Activated CD8-positive, alpha-beta memory T cell treated with anti-CD3 and anti-CD28 coated beads, Interleukin-2, amount 50 U/mL, for 48 hours (primary cell): ENCODE measurements around the gene PDE8A.

ENCODE experiments used
- DNase-seq: peaks from one replicate; pipeline ENCODE4 v3.0.0-alpha.2; 2020

The PDE8A gene

GRCh38 chr15:85041230-85041629 lies 59.6 kb downstream of the PDE8A start:
- DNase-seq, result no peak

GRCh38 chr15:85044251-85044853 lies 62.7 kb downstream of the PDE8A start:
- no peak for DNase-seq

DNA sequence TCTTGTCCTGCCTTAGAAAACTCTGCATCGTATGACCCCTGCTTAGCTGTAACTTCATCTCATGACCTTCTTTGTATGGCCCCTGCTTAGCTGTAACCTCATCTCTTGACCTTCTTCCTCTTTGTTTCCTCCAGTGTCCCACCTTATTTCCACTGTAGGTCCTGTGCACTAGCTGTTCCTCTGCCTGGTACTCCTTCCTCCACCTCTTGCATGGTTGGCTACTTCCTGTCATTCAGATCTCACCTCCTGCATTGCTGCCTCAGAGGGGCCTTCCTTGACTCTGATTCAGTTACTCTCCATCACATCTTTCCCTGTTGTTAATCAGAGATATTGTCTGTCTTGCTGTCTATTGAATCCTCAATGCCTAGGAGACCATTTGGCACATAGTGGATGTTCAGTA lies 63.2 kb downstream of the PDE8A start:
- no peak for DNase-seq

GRCh38 chr15:85045615-85046014 lies 64.0 kb downstream of the PDE8A start:
- no peak for DNase-seq

- no peak for DNase-seq
Observed at GRCh38 chr15:85047271-85047948, 65.8 kb downstream of the PDE8A start.

- no peak for DNase-seq
Observed at GRCh38 chr15:85048430-85048829, 66.8 kb downstream of the PDE8A start.

- no peak for DNase-seq
Observed at GRCh38 chr15:85049805-85050204, 68.1 kb downstream of the PDE8A start.

DNA sequence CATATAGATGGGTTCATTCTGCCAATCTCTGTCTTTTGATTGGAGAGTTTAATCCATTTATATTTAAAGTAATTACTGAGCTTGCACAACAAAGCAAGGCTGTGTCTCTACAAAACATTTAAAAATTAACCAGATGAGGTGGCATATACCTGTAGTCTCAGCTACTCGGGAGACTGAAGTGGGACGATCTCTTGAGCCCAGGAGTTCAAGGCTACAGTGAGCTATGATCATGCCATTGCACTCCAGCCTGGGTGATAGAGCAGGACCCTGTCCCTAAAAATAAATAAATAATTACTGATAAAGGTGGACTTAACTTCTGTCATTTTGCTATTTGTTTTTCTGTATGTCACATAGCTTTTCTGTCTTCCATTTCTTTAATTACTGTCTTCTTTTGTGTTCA lies 78.1 kb downstream of the PDE8A start:
- DNase-seq, result no peak

- DNase-seq, result no peak
Observed at GRCh38 chr15:85062560-85062959, 80.9 kb downstream of the PDE8A start.

DNA sequence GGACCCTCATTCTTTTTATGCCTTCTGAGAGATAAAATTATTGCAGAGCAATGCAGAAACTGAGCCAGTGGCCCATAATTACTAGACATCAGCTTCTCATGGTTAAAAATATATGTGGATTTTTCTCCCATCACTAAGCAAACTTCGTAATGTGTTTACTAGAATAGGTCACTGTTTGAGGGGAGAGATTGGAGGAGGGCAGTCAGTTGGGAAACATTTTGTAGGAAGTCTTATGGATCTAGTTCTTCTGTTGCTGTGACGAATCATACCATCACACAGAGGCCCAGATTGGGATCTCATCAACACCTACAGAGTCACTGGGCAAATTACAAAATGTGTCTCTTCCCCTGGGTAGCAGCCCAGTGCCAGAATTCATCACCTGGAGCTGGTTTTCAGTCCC lies 81.4 kb downstream of the PDE8A start:
- no peak for DNase-seq

GRCh38 chr15:85063522-85064079 lies 81.9 kb downstream of the PDE8A start:
- no peak for DNase-seq

DNA sequence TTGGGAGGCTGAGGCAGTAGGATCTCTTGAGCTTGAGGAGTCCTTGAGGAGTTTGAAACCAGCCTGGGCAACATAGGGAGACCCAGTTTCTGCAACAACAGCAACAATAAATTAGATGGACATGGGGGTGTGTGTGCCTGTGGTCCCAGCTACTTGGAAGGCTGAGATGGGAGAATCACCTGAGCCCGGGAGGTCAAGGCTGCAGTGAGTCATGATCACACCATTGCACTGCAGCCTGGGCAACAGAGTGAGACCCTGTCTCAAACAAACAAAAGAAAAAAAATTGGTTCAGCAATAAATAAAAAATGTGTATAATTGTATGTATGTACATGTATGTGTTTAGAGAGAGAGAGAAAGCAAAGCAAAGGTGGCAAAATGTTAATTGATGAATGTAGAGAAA lies 83.1 kb downstream of the PDE8A start:
- DNase-seq, result no peak

DNA sequence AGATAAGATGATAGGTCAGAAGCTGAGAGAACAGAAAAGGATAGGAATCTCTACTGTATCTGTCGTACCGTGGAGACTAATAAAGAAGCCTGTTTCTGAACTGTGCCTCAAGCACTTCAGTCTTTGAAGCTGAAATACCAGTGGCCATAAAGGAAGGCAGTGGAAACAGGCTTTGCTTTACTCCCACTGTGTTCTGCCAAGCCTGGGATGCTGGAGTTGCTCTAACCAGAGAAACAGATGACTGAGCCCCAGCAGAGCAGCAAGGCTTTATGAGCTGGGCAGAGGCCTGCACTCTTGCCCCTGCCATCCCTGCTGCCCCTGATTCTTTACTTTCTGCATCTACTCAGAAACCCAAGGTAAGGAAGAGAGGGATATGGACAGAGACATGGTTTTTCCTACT lies 89.4 kb downstream of the PDE8A start:
- DNase-seq, result no peak

DNA sequence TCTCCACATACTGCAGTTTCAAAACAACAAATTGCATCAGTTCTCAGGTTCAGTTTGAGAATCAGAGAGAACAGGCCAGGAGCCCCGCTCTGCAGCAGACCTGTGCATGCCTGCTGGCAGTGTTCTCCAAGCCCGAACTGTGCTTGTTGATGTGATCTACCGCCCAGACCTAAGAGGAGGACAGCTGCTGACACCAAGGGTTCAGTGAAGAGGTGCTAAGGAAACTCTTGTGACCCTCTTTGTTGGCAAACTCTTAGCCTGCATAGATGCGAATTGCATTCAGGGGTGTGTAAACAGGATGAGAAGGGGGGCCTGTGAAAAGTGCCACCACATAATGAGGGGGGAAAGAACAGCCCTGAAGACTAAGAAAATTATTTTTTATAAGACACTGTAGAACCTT lies 89.8 kb downstream of the PDE8A start:
- no peak for DNase-seq

GRCh38 chr15:85072917-85073316 lies 91.3 kb downstream of the PDE8A start:
- no peak for DNase-seq

DNA sequence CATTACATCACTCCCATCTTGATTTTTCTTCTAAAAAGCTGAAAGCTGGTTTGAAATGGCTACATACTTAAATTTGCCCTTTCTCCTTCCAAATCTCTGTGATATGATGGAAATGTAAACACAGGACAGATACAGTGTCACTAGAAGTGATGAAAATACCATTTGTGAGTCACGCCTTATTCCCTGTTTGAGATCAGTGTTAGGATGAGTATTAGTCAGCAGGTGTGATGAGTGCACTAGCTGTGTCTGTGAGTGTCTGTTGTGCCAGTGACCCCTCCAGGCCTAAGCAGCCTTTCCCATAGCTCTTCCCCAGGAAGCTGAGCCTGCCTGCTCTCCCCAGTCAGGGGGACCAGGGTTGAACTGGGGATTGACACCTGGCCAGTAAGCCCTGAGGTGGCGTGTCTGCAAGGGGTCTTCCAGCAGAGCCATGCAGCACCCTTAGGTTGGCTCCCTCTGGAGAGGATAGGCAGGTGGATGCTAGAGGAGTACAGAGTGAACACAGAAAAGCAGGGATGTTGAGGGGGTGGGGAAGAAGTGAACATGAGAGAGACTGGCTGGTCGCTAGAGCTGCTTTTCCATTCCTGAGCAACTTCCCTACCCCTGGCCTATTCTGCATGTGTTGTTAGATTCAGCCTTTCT lies 92.0 kb downstream of the PDE8A start:
- DNase-seq, result peak; percentile 57

DNA sequence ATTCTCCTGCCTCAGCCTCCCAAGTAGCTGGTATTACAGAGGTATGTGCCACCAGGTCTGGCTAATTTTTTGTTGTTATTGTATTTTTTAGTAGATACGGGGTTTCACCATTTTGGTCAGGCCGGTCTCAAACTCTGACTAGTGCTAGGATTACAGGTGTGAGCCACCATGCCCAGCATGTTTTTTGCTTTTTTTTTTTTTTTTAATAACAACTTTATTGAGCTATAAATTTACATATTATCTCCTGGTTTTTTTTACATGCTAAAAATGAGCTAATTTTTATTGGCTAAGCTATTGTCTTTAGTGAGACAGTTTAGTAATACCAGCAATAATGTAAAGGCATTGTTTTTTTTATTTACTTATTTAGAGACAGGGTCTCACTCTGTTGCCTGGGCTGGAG lies 105.2 kb downstream of the PDE8A start:
- no peak for DNase-seq

DNA sequence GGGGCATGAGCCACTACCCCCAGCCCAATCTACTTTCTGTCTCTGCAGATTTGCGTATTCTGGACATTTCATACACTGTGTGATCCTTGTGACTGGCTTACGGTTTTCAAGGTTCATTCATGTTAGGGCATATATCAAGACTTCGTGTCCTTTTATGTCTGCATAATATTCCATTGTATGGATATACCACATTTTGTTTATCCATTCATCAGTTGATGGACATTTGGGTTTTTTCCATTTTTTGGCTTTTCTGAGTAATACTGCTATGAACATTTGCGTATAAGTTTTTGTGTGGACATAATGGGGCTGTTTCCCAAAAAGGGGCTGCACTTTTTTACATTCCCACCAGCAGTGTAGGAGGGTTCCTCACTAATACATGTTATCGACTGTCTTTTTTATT lies 106.6 kb downstream of the PDE8A start:
- no peak for DNase-seq

GRCh38 chr15:85089929-85090597 lies 108.4 kb downstream of the PDE8A start:
- no peak for DNase-seq

GRCh38 chr15:85091990-85092389 lies 110.3 kb downstream of the PDE8A start:
- DNase-seq, result no peak

GRCh38 chr15:85094685-85095084 lies 113.0 kb downstream of the PDE8A start:
- DNase-seq, result no peak

GRCh38 chr15:85095566-85095965 lies 113.9 kb downstream of the PDE8A start:
- DNase-seq, result no peak

DNA sequence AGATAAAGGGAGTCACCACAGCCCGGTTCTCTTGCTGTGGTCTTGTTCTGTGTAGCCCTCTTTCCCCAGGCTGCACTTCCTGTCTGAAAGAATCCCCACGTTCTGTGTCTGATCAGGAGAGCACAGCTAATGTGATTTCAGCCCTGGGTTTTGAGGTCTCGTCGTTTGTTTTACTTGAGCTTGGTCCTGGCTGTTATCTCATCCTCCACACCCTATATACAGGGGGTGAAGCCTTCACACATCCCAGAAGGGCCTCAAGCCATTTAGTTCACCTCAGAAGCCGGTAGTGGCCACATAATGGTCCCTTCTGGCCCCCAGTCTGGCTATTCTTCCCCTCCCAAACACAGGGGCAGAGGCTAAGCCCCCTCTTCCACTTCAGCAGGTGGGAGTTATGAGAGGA lies 115.6 kb downstream of the PDE8A start:
- no peak for DNase-seq

DNA sequence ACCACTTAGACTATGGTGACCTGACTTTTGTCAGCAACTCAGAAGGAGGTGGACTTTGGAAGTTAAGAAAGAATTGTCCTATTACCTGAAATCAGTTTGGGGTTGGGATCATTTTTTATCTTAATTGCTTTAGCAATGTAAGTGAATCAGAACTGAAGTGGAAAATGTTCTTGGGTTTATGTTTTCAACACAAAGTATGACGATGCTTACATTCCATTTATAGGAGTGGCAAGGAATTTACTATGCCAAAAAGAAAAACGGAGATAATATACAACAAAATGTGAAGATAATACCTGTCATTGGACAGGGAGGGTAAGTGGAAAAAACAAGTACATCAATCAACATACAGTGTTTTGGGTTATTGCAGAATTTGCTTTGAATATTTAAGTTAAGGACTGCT lies 116.1 kb downstream of the PDE8A start:
- DNase-seq, result no peak
